Activated naive CD4-positive, alpha-beta T cell treated with anti-CD3 and anti-CD28 coated beads, Interleukin-2, amount 50 U/mL, for 16 hours (primary cell): ENCODE results near the gene GABBR2.

ENCODE experiments used
- DNase-seq: peaks from one replicate; pipeline ENCODE4 v3.0.0-alpha.2; 2020

Gene GABBR2

DNA sequence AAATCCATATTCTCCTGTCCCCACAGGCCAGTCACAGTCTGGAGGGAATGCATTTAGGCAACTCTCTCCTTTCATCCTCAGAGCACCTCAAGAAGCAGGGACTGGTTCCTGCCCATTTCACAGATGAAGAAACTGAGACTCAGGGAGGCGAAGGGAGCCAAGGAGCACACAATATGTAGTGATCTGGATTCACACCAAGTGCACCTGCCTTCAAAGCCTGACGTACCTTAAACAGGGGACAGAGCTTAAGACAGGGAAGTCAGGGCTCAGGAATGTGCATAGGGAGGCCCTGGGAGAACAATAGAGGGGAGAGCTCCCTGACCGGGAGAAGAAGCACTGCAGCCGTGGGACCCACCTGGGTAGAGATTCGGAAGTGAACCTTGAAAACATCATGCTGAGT, 83.0 kb downstream of the GABBR2 start:
- no peak for DNase-seq

DNA sequence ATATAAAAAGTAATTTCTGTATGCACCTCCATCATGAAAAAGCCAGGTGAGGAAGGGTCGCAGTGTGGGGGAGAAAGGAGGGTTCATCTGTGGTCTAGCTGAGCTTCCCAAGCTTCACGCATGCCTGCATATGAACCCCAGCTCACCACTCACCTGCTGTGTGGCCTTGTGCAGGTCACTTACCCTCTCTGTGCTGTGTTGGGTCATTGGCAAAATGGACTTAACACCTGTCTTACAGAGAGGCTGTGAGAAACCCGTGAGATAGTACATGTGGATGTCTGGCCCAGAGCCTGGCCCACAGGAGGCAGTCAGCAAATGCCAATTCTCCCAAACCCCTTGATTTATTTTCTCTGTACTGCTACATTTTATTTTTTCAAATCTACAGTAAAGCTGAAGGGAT, 88.9 kb downstream of the GABBR2 start:
- DNase-seq = no peak

DNA sequence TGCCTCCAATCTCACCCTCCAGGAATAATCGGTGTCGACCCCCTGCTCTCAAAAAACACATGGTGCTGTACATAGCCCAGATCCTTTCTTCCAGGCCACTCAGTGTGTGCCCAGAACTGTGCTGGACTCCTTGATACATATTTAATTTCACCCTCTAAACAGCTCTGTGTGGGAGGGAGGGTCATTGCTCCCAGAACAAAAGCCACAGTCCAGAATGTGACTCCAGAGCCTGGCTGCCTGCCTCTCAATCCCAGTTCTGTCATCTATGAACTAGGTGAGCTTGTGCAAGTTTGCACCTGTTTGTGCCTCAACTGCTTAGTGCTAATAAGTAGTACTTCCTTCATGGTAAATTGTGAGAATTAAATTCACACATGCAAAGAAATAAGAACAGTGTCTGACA, 93.1 kb downstream of the GABBR2 start:
- no peak for DNase-seq

DNA sequence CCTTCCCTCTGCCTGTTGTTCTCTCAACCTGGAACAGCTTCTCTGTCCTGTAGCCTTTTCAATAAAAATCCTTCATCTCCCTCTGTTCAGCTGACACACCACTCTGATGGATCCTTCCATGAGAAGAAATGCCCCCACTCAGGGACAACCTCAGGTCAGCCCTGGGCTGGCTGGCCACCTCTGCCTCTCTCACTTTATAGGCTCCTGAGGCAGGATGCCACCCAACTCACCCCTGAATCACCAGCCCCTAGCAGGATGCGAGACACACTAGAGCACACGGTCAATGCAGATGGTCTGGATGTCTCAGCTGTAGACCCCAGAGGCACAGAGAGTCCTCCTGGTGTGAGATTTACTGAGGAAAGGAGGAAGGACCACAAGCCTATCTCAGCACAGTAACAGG, 93.8 kb downstream of the GABBR2 start:
- no peak for DNase-seq

DNA sequence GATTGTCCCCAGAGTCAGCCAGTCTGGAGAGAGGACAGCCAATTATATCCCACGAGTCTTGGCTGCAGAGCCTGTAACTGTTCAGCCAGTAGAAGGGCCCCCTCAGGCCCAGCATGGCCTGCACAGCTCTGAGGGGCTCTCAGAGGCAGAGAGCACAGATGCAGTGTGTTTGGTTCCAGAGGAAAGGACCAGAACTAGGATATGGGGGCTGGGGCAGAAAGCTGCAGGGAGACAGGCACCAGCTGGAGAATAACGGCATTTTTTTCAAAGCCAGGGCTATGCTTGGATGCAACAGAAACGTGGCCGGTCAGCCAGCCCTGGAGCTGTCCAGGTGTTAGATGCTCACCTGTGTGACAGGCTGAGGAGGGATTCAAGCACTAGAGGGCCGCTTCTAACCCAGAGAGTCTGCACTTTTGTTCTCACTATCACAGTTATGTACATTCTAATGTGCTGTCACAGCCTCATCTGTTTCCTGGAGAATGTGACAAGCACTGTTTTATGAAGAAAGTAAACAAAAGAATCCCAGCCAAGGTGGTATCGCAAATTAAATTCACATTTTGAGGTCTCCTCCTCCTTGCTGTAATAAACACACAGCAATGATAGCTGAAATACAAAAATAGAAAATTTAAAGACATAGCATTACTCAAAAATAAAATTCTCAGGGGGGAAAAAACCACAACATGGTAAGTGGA, 96.5 kb downstream of the GABBR2 start:
- no peak for DNase-seq

DNA sequence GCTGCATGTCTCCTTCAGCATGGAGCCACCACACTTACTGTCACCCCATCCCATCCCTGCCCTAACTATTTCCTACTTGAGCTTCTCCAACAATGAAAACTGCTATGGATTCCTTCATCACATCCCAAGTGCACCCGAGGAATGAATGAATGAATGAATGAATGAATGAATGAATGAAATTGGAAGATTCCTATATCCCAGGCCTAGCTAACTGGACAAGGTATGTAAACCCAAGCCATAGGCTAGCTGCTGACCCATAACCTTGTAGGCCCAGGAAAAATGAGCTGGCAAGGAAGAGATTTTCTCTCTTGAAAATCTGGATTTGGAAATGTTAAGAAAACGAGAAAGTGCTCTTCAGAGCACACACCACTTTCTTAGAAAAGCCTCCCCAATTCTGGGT, 97.4 kb downstream of the GABBR2 start:
- no peak for DNase-seq

DNA sequence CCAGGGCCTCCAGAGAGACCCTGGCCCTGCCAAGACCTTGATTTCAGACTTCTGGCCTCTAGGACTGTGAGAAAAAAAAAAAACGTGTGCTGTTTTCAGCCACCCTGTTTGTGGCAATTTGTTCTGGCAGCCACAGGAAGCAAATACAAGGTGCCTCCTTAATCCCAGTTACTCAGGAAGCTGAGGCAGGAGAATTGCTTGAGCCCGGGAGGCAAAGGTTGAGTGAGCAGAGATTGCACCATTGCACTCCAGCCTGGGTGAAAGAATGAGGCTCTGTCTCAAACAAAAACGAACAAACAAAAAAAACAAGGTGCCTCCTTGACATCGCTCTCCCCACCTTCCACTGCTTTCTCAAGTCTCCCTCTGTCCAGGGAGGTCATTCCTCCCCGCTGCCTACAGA, 98.0 kb downstream of the GABBR2 start:
- no peak for DNase-seq

DNA sequence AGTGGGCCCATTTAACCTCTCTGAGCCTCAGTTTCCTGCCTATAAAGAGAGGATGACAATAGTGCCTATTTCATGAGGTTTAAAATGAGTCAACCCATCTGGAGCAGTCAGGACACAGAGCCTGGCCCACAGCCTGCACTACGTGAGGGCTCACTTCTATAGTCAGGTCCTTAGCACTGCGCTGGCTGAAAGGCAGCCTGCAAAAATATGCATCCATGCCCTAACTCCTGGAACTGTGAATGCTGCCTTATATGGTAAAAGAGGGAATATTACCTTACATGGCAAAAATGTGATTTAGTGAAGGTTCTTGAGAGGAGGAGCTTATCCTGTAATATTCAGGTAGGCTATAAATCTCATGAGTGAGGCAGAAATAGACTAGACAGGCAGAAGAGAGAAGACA, 98.5 kb downstream of the GABBR2 start:
- no peak for DNase-seq

DNA sequence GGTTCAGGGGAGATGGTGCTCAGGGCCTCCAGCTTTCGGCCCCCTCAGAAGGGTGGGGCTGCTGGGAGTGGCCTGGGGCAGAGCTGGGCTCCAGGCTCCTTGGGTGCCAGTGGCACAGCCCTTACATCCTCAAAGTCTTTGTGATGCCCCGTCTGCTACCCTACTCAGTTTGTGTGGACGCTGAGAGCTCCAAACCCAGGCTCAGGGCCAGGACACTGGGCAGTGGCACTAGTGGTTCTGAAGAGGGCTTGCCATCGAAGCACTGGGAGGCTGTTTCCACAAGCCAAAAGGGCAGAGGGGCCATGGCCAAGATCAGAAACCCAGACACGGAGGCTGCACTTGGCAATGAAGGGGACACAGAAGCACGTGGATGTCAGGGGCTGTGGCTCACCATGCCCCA, 99.1 kb downstream of the GABBR2 start:
- DNase-seq = no peak

DNA sequence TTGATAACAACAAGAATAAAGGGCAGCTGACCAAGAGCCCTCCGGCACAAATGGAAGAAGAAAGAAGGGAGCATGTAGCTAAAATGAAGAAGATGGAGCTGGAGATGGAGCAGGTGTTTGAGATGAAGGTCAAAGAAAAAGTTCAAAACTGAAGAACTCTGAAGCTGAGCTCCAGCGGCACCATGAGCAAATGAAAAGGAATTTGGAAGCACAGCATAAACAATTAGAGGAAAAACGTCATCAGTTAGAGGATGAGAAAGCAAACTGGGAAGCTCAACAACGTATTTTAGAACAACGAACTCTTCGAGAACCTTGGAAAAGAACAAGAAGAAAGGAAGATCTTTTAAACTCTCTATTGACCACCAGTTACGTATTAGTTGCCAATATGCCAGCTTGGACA, 100.9 kb downstream of the GABBR2 start:
- DNase-seq = no peak

DNA sequence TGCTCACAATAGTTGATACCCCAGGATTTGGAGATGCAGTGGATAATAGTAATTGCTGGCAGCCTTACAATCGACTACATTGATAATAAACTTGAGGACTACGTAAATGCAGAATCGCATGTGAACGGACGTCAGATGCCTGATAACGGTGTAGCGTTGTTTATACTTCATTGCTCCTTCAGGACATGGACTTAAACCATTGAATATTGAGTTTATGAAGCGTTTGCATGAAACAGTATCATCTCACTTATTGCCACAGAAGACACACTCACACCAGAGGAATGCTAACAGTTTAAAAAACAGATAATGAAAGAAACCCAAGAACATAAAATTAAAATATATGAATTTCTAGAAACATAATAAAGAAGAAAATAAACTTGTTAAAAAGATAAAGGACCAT, 101.6 kb downstream of the GABBR2 start:
- DNase-seq = no peak

DNA sequence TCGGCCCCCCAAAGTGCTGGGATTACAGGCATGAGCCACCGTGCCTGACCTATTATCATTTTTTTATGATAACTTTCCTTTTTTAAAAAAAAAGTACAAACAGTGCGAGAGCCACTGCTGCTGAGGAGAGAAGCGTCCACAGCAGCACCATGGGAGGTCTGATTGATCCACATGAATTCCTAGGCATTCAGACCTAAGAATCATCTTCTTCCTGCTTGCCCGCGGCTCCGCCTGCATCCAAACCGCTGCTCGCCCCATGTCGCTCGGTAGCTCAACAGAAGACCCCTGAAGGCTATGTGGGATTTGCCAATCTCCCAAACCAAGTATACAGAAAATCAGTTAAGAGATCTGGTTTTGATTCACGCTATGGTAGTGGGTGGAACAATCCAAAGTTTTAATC, 102.0 kb downstream of the GABBR2 start:
- DNase-seq = no peak

DNA sequence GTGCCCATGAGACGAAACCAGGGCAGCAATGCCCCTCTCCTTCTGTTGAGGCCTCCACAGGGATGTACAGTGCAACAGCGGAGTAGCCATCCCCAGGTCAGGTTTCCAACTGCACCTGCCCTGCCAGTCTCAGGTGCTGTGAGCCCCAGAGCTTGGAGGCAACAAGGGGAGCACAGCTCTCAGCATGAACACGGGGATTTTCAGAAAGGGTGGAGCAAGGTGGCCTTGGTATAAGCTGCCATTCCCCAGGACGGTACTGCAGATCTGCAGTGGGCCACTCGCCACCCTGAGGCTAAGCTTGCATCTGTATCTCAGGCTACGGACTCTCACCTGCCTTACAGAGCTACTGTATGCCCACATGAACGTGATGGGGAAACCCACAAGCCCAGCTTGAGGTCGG, 103.6 kb downstream of the GABBR2 start:
- no peak for DNase-seq

DNA sequence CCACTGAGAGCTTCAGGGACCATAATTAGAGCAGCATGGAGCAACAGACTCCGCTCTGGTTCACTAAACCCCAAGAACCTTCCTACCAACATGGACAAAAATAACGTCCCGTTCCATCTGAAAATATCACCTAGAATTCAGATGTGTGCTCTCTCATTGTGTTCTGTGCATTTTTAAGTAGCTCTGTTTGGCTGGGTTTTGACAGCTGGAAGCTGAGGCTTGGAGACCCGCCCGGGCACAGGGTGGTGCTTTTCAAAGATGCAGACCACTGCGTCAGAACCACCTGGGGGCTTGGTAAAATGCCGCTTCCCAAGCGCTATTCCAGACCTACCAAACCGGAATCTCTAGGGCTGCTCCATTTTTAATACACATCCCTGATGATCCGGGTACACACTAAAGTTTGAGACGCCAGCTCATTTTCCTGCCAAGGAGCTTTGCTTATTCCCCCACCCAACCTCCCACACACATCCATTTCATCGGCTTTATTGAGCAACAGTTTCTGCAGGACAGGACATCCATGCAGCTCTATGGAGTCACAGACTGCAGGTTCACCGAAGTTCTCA, 104.8 kb downstream of the GABBR2 start:
- no peak for DNase-seq

DNA sequence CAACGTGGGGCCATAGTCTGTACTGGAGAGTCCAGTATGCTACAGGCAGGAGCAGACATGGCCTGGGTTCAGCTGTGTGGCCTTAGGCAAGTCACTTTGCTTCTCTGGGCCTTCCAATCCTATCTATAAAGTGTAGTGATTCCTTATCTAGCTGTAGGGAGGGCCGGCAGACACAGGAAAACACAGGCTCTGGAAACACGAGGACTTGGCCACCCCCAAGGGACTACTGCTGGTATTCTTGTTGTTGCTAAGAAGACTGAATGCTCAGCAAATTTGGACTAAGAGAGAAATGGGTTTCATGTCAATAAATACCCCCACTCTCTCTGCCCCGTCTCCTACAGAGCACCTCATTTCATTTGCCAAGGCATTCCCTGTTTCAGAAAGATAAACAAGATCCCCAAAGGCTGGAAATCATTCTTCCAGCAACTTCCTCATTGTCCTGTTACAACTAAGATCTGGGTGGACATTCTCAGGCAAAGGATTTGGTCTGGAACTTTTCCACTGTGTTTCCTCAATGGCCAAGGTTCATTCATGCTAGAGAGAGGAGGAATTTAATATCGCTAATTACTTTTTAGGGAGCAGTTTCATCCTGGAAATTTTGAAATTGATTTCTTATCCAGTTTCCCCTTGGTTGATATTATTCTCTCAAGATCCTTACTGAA, 105.8 kb downstream of the GABBR2 start:
- DNase-seq = no peak

DNA sequence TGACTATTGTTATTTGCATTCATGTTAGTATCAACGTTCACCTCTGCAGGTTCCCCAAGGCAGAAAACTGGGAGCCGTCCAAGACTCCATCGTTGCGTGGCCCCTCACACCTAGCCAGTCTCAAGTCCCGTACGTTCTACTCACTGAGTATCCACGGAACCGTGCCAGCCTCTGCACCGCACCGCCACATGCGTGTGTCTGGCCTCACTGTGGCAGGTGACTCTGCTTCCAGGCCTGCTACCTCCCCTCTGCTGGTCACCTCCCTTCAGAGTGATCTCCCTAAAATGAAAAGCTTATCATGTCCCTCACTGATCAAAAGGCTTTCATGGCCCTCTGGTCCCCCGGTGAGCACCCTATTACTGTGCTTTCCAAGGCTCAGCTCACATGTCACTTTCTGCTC, 108.1 kb downstream of the GABBR2 start:
- DNase-seq = no peak

DNA sequence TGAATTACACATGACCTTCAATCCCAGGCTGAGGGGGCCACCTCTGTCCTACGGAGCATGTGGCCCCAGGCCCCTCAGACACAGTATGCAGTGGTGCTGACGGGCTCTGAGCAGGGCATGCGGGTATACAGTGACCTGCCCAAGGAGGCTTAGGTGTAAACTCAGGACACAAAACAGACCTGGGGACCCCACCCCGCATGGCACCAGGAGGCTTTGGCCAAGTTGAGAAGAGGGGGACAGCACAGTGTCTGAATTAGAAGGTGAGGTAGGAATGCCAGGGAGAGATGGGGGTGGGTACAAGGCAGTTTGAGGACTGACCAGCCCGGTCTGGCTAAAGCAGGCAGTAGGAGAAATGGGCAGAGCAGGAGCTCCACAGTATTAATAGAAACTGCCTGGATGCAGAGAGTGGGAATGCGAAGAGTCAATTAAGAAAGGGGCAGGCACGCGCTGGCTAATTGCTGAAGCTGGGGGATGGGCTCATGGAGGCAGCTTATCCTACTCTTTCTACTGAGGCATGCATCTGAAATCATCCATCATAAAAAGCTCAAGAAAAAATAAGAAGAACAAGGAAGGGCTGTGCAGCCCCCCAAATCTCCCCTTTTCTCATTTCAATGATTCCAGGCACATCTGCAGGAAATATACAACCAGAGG, 109.0 kb downstream of the GABBR2 start:
- DNase-seq = no peak

DNA sequence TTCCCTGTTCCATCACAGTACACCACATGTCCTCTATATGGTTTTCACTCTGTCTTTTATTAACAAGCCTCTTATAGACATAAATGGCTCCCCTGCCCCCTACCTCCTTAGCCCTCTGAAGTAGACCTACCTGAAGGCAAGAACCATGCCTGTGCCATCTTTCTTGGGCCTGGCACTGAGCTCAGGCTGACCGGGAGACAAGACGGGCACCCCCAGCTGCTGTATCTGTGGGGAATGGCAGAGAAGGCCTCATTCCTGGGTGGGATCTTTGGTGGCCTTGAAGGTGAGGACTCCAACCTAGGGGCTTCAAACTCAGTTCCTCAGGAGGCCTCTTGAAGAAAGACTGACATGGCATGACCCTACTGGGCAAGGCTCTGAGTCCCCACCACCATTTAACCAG, 109.9 kb downstream of the GABBR2 start:
- DNase-seq = no peak

DNA sequence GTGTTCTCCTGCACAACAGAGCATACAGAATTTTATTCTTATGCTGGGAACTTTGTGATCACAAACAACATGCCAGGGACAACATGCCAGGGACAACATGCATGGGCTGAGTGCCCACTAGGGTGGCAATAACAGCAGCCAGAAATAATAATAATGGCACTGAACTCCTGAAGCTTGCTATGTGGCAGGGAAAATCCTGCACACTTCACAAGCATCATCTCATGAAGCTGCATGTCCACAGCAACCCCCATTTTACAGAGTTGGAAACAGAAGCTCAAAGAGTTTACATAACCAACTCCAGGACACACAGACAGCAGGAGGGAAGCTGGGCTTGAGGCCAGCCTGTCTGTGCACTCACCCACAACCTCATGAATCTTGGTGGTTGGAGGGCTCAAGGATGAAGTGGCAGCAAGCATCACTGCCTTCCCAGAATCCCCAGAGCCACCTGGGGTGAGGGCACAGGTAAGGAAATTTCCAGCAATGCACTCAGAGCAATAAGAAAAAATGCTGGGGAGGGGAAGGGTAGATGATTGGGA, 111.4 kb downstream of the GABBR2 start:
- no peak for DNase-seq

DNA sequence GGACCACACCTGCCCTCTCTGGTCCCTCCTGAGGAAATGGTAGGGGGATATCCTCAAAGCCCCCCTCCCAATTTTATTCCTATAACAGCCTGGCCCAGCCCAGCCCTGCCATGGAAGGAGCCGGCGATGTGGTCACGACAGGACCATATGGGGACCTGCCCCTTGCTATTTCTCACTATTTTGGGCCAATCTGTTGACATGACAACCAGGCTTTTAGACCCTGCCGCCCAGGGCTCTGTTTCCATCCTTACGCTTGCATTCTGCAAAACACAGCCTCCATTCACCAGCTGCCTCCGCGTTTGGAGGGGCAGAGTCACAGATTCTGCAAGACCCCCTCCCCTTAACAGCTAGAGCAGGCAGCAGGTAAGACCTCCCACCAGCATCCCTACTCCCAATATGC, 112.2 kb downstream of the GABBR2 start:
- DNase-seq = no peak

DNA sequence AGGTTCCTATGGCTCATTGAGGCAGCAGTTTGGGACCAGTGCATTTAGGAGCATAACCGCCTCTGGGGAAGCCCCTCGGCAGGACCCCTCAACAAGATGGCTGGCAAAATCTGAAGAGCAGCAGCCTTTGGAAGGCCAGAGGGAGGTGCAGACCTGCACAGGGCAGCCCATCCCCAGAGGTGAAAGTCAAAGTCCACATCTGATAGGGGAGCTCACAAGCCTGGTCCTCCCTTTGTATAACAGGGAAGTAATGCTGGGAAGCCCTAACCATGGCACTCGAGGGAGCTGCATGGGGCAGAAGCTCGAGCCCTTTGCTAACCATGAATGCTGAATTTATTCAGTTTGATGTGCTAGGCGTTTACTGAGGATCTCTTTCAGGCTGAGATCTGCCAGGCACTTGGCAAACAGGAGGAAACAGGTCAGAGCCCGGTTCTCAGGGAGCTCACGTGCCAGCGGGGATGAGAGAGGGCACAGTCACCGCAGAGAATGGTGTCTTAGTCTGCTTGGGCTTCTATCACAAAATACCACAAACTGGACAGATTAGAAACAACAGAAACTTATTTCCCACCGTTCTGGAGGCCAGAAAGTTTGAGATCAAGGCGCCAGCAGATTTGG, 114.1 kb downstream of the GABBR2 start:
- DNase-seq = no peak

DNA sequence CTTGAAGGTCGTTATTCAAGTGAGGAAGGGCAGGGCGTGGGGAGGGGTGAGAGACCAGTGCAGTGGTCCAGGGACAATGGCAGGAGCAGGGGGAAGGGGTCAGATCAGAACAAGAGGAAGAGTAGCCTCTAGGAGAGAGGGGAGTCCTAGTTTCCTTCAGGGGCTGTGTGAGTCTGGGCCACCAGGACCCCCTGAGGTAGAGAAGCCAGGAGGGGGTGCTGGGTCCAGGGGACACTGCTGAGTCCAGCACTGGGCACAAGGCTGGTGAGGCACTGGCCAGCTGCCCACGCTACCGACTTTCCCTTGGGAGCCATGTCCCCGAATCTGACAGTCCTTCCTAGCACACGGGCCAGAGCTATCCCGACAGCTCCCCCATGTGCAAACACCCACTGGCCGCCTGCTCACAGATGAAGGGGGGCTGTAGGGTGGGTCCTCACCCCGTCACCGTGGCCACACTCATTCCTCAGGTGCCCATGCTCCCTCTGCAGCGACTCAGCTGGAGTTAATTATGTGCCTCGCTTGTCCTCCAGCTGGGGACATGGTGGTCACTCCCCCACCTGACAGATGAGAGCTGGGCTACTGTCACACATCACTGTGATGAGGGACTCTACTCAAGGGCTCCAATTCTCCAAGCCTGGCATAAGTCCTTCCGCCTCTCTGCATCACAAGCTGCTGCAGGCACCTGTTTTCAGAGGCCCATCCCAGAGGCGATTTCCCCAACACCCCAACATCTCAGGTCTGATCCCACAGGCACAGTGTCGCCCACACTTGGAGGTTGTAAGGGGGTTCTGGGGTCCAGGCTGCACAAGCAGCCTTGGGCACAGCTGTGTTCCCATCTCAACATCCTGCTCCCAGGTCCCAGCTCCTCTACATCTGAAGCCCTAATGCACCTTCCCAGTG, 115.1 kb downstream of the GABBR2 start:
- DNase-seq = no peak
